ENCODE results near the gene PAX7.

DNA sequence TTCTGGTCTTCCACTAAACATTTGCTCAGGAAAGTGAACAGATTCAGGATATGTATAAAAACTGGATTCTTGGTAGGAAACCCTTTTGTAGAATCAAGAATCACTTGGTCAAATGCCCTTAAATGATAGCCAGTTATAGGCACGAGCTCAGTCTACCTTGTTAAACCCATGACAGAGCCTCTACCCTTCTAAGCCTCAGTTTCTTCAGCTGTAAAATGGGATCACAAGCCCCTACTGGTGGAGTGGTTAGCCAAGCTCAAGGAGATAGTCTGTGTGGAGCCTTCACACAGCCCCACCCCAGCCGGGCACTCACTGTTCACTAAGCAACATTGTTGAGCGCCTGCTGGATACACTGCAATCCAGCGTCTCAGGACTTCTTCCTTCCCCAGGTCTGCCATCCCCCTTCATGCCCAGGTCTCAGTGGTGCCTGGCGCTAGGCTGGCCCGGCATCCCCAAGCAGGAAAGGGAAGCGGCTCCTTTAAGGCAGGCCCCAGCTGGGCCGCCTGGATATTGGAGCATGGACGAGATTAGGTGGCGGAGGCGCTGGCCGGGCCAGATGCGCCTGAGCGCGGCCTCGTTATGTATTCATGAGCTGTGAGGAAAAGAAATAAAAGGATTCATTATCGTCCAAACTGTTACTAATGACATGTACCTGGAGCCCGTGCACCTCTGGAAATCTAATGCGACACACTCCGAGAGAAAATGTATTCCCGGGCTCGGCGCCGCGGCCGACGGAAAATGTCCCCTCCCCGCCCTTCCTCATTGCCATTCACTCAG, 153.2 kb downstream of the PAX7 start:
- no peak for TF ChIP-seq POLR2AphosphoS5 (IDR thresholded peaks at IDR 0.05)
- no peak for TF ChIP-seq MXI1 (conservative IDR thresholded peaks at IDR 0.05; ENCODE audit: poor library complexity, severe bottlenecking)
- TF ChIP-seq, protein P1, sequence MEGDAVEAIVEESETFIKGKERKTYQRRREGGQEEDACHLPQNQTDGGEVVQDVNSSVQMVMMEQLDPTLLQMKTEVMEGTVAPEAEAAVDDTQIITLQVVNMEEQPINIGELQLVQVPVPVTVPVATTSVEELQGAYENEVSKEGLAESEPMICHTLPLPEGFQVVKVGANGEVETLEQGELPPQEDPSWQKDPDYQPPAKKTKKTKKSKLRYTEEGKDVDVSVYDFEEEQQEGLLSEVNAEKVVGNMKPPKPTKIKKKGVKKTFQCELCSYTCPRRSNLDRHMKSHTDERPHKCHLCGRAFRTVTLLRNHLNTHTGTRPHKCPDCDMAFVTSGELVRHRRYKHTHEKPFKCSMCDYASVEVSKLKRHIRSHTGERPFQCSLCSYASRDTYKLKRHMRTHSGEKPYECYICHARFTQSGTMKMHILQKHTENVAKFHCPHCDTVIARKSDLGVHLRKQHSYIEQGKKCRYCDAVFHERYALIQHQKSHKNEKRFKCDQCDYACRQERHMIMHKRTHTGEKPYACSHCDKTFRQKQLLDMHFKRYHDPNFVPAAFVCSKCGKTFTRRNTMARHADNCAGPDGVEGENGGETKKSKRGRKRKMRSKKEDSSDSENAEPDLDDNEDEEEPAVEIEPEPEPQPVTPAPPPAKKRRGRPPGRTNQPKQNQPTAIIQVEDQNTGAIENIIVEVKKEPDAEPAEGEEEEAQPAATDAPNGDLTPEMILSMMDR (IDR thresholded peaks at IDR 0.05; ENCODE audit: poor library complexity, severe bottlenecking), result no peak
- TF ChIP-seq RAD21 (conservative IDR thresholded peaks at IDR 0.05), result no peak
- no peak for TF ChIP-seq TAF1 (IDR thresholded peaks at IDR 0.05; ENCODE audit: low read depth)
